ENCODE results near the gene MAPK14. TPM values are rescaled to one million over a fixed set of nuclear protein-coding genes. Genes with fewer than 3 reads are reported as not detected.
A peak's percentile ranks its signal among the peaks of the same experiment; 100 is the strongest.
"Not testable (repeated sequence)": the region's sequence is repeated elsewhere in the genome, so short reads cannot be mapped to it uniquely, and the experiment has no call there.

Gene MAPK14
- total and polyA plus RNA-seq, 9 of the 15 experiments (the other 6 are each of a cell fraction or from before 2014, with no cell fraction given) = 8.8 to 62.7 (median 35.5) TPM

DNA sequence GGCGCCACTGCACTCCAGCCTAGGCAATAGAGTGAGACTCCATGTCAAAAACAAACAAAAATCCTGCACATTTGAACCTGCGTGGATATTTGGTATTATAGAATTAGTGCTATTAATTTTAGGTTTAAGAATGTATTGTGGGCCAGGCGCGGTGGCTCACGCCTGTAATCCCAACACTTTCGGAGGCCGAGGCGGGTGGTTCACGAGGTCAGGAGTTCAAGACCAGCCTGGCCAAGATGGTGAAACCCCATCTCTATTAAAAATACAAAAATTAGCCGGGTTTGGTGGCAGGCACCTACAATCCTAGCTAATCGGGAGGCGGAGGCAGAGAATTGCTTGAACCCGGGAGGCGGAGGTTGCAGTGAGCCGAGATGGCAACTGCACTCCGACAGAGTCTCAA lies 101.7 kb downstream of the MAPK14 start:
- Histone ChIP-seq H3K4me1 (replicated peaks in 1 of 2; ENCODE audit: control insufficient read depth in 2 of 2, insufficient read depth in 2 of 2, low read length in 2 of 2) (peaks cover 25% of the 10 kb centered on the region in 2 experiments), H3K27me3 (ENCODE audit: control insufficient read depth in 2 of 2, insufficient read depth in 2 of 2, low read length in 2 of 2) (peaks cover 6 to 16% of the 10 kb centered on the region in 2 experiments; a peak in 4 of 5 replicates)
- in situ Hi-C loops (cut with MboI); ATAC-seq; H3K36me3 ChIP-seq (ENCODE audit: control insufficient read depth, insufficient read depth, low read length); DNase-seq (ENCODE audit: extremely low read depth in 1 of 4, low spot score in 3 of 4); H4K20me1 ChIP-seq (replicated peaks; ENCODE audit: control insufficient read depth, insufficient read depth, low read length); H3K4me3 ChIP-seq; H2AFZ ChIP-seq (ENCODE audit: low read depth, low read length); intact Hi-C loops (cut with micrococcal nuclease); BruUV-seq (replicated peaks); H3K79me2 ChIP-seq (ENCODE audit: control insufficient read depth, insufficient read depth, low read length); FAIRE-seq; H3K27ac ChIP-seq (ENCODE audit: extremely low read depth, low read depth, low read length); H3K9me3 ChIP-seq (replicated peaks; ENCODE audit: control insufficient read depth, insufficient read depth, low read depth, low read length); H3K9ac ChIP-seq (ENCODE audit: insufficient read depth in 1 of 2, low read depth in 2 of 2, low read length in 2 of 2); H3K4me2 ChIP-seq (ENCODE audit: insufficient read depth, low read length); H3K9me1 ChIP-seq (ENCODE audit: control insufficient read depth, insufficient read depth, low read length): not testable (repeated sequence)
- CTCF ChIA-PET (ENCODE audit: low intra/inter-chr PET ratio) = interaction anchor here (0.6 kb wide), 1 partner anchor 99 kb away, joined by 3 read pairs; no protein-coding TSS in a partner anchor
- WGBS (ENCODE audit: insufficient coverage, low coverage, missing lambda C conversion rate) = 79% methylated on average over 16 of the region's 16 CpGs
- peak; percentile 54; the same call in 1 of the 2 replicates for TF ChIP-seq ZBTB33 (CRISPR knock-in tag; IDR thresholded peaks at IDR 0.05)
- POLR2A ChIA-PET = interaction anchor here (0.7 kb wide), 1 partner anchor 102 kb away, joined by 3 read pairs; no protein-coding TSS in a partner anchor
